HepG2 (cell line): ENCODE data around the gene BIRC5. TPM values are rescaled to one million over a fixed set of nuclear protein-coding genes. Genes with fewer than 3 reads are reported as not detected.

ENCODE experiments used
- GMEB1 ChIP-seq: sonication (generic); formaldehyde crosslinking; IDR thresholded peaks from 2 replicates; pipeline ENCODE4 v1.5.1; 2020; ENCODE audit warnings: missing genetic modification reagents, mild to moderate bottlenecking, borderline replicate concordance
- JARID2 ChIP-seq: sonication (generic); formaldehyde crosslinking; IDR thresholded peaks from 2 replicates; pipeline ENCODE4 v1.8.1; 2023; ENCODE audit warnings: missing genetic modification reagents, inconsistent platforms; ENCODE audit not compliant: insufficient replicate concordance
- KAT8 ChIP-seq: IDR thresholded peaks from 2 replicates; pipeline ENCODE4 v1.6.1; 2016; ENCODE audit warnings: missing genetic modification reagents, missing compliant biosample characterization
- NBN ChIP-seq: fragments of 450-650 bp; conservative IDR thresholded peaks from 2 replicates; pipeline ENCODE4 v1.6.1; 2017
- NFE2L1 ChIP-seq: sonication (generic); formaldehyde crosslinking; IDR thresholded peaks from 2 replicates; pipeline ENCODE4 v1.4.0; 2020; ENCODE audit warnings: missing genetic modification reagents, mild to moderate bottlenecking, borderline replicate concordance
- NPAS2 ChIP-seq: sonication (generic); formaldehyde crosslinking; IDR thresholded peaks from 2 replicates; pipeline ENCODE4 v1.8.0; 2022; ENCODE audit warnings: mild to moderate bottlenecking, missing genetic modification reagents, borderline replicate concordance
- PTBP1 ChIP-seq: fragments of 200-400 bp; formaldehyde crosslinking; IDR thresholded peaks from 2 replicates; pipeline ENCODE4 v1.6.1; 2018; ENCODE audit warnings: low read length, low read depth; ENCODE audit not compliant: poor library complexity, severe bottlenecking
- SYNCRIP ChIP-seq: fragments of 200-400 bp; formaldehyde crosslinking; IDR thresholded peaks from 2 replicates; pipeline ENCODE4 v1.6.1; 2018; ENCODE audit warnings: mild to moderate bottlenecking, low read depth, low read length; ENCODE audit not compliant: insufficient read depth
- ZFP1 ChIP-seq: IDR thresholded peaks from 2 replicates; pipeline ENCODE4 v1.6.1; 2016
- ZHX1 ChIP-seq: sonication (generic); formaldehyde crosslinking; IDR thresholded peaks from 2 replicates; pipeline ENCODE4 v1.8.1; 2022; ENCODE audit warnings: low read depth, mild to moderate bottlenecking, missing genetic modification reagents
- ZKSCAN8 ChIP-seq: IDR thresholded peaks from 2 replicates; pipeline ENCODE4 v1.6.1; 2016; ENCODE audit warnings: borderline replicate concordance, missing genetic modification reagents, missing compliant biosample characterization
- ZNF142 ChIP-seq: sonication (generic); formaldehyde crosslinking; IDR thresholded peaks from 2 replicates; pipeline ENCODE4 v1.4.0; 2020; ENCODE audit warnings: missing genetic modification reagents
- ZNF331 ChIP-seq: sonication (generic); formaldehyde crosslinking; IDR thresholded peaks from 2 replicates; pipeline ENCODE4 v1.4.0; 2020; ENCODE audit warnings: missing genetic modification reagents
- ZNF546 ChIP-seq: sonication (generic); formaldehyde crosslinking; conservative IDR thresholded peaks from 2 replicates; pipeline ENCODE4 v1.8.1; 2023; ENCODE audit warnings: mild to moderate bottlenecking, missing genetic modification reagents
- ZNF574 ChIP-seq: sonication (generic); formaldehyde crosslinking; IDR thresholded peaks from 2 replicates; pipeline ENCODE4 v1.4.0; 2020; ENCODE audit warnings: missing genetic modification reagents
- polyA plus RNA-seq, 8 experiments: library from polyadenylated mRNA; depleted of rRNA in 3 of 8; stranded (reverse) in 7 of 8; unstranded in 1 of 8; fragments of >200 nt; fragmentation: Illumina TruSeq in 4 of 8; extraction: Trizol in 4 of 8; gene quantifications; 2 replicates each; pipeline versions ENCODE4 v1.2.1 to v1.2.3, GENCODE V29; 2011 to 2016; ENCODE audit warnings: low read depth in 4 of 8, missing spikeins in 1 of 8, mixed read lengths in 1 of 8; ENCODE audit not compliant: insufficient read depth in 1 of 8
- total RNA-seq, 5 experiments: library from RNA; depleted of rRNA; stranded (reverse); fragments of >200 nt; fragmentation: Illumina TruSeq; extraction: Trizol; gene quantifications; 2 replicates each; pipeline ENCODE4 v1.2.3, GENCODE V29; 2016; ENCODE audit warnings: low read depth in 1 of 5

The BIRC5 gene
- total and polyA plus RNA-seq, 2 of the 13 experiments (the other 11 are each of a cell fraction or from before 2014, with no cell fraction given): 30.3 to 135 TPM

GRCh38 chr17:78250891-78251772, 37.1 kb downstream of the BIRC5 start (continued):
- TF ChIP-seq GMEB1 (CRISPR knock-in tag) (peak; percentile 28; the same call in 1 of the 2 replicates), NBN (no peak), ZNF546 (CRISPR knock-in tag) (no peak), SYNCRIP (no peak), KAT8 (CRISPR knock-in tag) (peak; percentile 74; the same call in 1 of the 2 replicates), PTBP1 (peak; percentile 58), NPAS2 (no peak), ZNF142 (CRISPR knock-in tag) (no peak), ZHX1 (CRISPR knock-in tag) (0 out of 2 replicates have a peak, but pooled peaks have one; percentile 45), ZKSCAN8 (CRISPR knock-in tag) (peak; percentile 73; the same call in 1 of the 2 replicates), ZNF574 (CRISPR knock-in tag) (peak; percentile 77), ZFP1 (CRISPR knock-in tag) (no peak), JARID2 (no peak), ZNF331 (CRISPR knock-in tag) (peak; percentile 58; the same call in 1 of the 2 replicates), NFE2L1 (CRISPR knock-in tag) (no peak)
